Activated CD4-positive, alpha-beta T cell treated with anti-CD3 and anti-CD28 coated beads, Interleukin-2, Interleukin-4, amounts not matched to agents 100 ng/mL and 50 ng/mL, durations not matched to agents 16 hours and 8 hours (primary cell): ENCODE measurements around the gene CCDC14.
"Not testable (repeated sequence)": the region's sequence is repeated elsewhere in the genome, so short reads cannot be mapped to it uniquely, and the experiment has no call there.

ENCODE experiments used
- DNase-seq: peaks from one replicate; pipeline ENCODE4 v3.0.0-alpha.2; 2020; ENCODE audit warnings: low spot score

The CCDC14 gene

GRCh38 chr3:123960781-123961507 lies at the start of gene CCDC14:
Gene CCDC14 (minus strand): TSS chr3:123961229. CDS start chr3:123961173, 56 bp downstream.
- DNase-seq = peak; percentile 86

GRCh38 chr3:124008321-124008720 lies 47.3 kb upstream of the CCDC14 start:
- not testable (repeated sequence) for DNase-seq

GRCh38 chr3:124007186-124007585 lies 46.2 kb upstream of the CCDC14 start:
- DNase-seq = no peak

- DNase-seq = not testable (repeated sequence)
These were observed 41.5 kb upstream of the CCDC14 start for GRCh38 chr3:124002405-124003079.

- not testable (repeated sequence) for DNase-seq
These were observed 40.3 kb upstream of the CCDC14 start for GRCh38 chr3:124001366-124001765.

- DNase-seq = no peak
These were observed 36.5 kb upstream of the CCDC14 start for GRCh38 chr3:123997543-123997942.

GRCh38 chr3:123993818-123994217 lies 32.8 kb upstream of the CCDC14 start:
- no peak for DNase-seq

- not testable (repeated sequence) for DNase-seq
These were observed 30.9 kb upstream of the CCDC14 start, which contains the start of gene ROPN1 for GRCh38 chr3:123991730-123992588. Gene ROPN1 (minus strand): TSS chr3:123992124. CDS start chr3:123980481, 11,643 bp downstream.

GRCh38 chr3:123986427-123986826 lies 25.4 kb upstream of the CCDC14 start:
- DNase-seq = no peak

GRCh38 chr3:123984957-123985356 lies 23.9 kb upstream of the CCDC14 start:
- DNase-seq = no peak

GRCh38 chr3:123984350-123984749 lies 23.3 kb upstream of the CCDC14 start:
- no peak for DNase-seq

- DNase-seq = not testable (repeated sequence)
These were observed 20.3 kb upstream of the CCDC14 start for GRCh38 chr3:123981317-123981716.

- DNase-seq = no peak
These were observed 19.5 kb upstream of the CCDC14 start for GRCh38 chr3:123980539-123980938.

GRCh38 chr3:123979525-123980501 lies 18.8 kb upstream of the CCDC14 start:
- DNase-seq = peak; percentile 26

GRCh38 chr3:123976904-123977303 lies 15.9 kb upstream of the CCDC14 start:
- not testable (repeated sequence) for DNase-seq

- DNase-seq = not testable (repeated sequence)
These were observed 15.3 kb upstream of the CCDC14 start for GRCh38 chr3:123976181-123976898.

- not testable (repeated sequence) for DNase-seq
These were observed 14.0 kb upstream of the CCDC14 start for GRCh38 chr3:123975030-123975429.

GRCh38 chr3:123971406-123971805 lies 10.4 kb upstream of the CCDC14 start:
- DNase-seq = no peak

- DNase-seq = not testable (repeated sequence)
These were observed 6.2 kb upstream of the CCDC14 start for GRCh38 chr3:123967260-123967659.

- DNase-seq = not testable (repeated sequence)
These were observed 5.8 kb upstream of the CCDC14 start for GRCh38 chr3:123966799-123967198.
